Erythroblast (primary cell): ENCODE measurements around the gene LAIR1.

Experiments
- GATA1 ChIP-seq: IDR thresholded peaks from 2 replicates; pipeline ENCODE4 v1.6.1; 2011; ENCODE audit warnings: low read depth, mild to moderate bottlenecking, control low read depth, low read length, moderate library complexity
- POLR2A ChIP-seq: IDR thresholded peaks from 2 replicates; pipeline ENCODE4 v1.6.1; 2011; ENCODE audit warnings: mild to moderate bottlenecking, low read length

GRCh38 chr19:54399189-54399588, 34.5 kb upstream of the LAIR1 start:
- TF ChIP-seq POLR2A (no peak), GATA1 (no peak)
